HG02763 (cell line): ENCODE results near the gene STAC2.
"Not testable (repeated sequence)": the region's sequence is repeated elsewhere in the genome, so short reads cannot be mapped to it uniquely, and the experiment has no call there.

ENCODE experiments used
- ATAC-seq: cut with Tn5 transposase; IDR thresholded peaks from one replicate; pipeline ENCODE4 v1.9.1; 2021; ENCODE audit warnings: mild to moderate bottlenecking, moderate library complexity; ENCODE audit not compliant: unreplicated experiment

Gene STAC2

GRCh38 chr17:39225308-39225958 lies at the start of gene STAC2:
STAC2 (minus strand) TSS chr17:39225945; CDS start chr17:39225502, 443 bp downstream.
- no peak for ATAC-seq

GRCh38 chr17:39271546-39271945 lies 45.8 kb upstream of the STAC2 start:
- no peak for ATAC-seq

- ATAC-seq, result no peak
Observed at GRCh38 chr17:39270923-39271322, 45.2 kb upstream of the STAC2 start.

GRCh38 chr17:39264119-39264518 lies 38.4 kb upstream of the STAC2 start:
- ATAC-seq, result no peak

GRCh38 chr17:39261286-39261685 lies 35.5 kb upstream of the STAC2 start:
- no peak for ATAC-seq

- no peak for ATAC-seq
Observed at GRCh38 chr17:39252788-39253460, 27.2 kb upstream of the STAC2 start.

GRCh38 chr17:39251997-39252396 lies 26.3 kb upstream of the STAC2 start:
- no peak for ATAC-seq

GRCh38 chr17:39250076-39250475 lies 24.3 kb upstream of the STAC2 start:
- not testable (repeated sequence) for ATAC-seq

- no peak for ATAC-seq
Observed at GRCh38 chr17:39246274-39246673, 20.5 kb upstream of the STAC2 start.

- no peak for ATAC-seq
Observed at GRCh38 chr17:39244600-39245570, 19.1 kb upstream of the STAC2 start.

- no peak for ATAC-seq
Observed at GRCh38 chr17:39244016-39244599, 18.4 kb upstream of the STAC2 start.

- ATAC-seq, result no peak
Observed at GRCh38 chr17:39243155-39243554, 17.4 kb upstream of the STAC2 start.

- ATAC-seq, result no peak
Observed at GRCh38 chr17:39240631-39241030, 14.9 kb upstream of the STAC2 start.

- no peak for ATAC-seq
Observed at GRCh38 chr17:39239640-39240314, 14.0 kb upstream of the STAC2 start.

- no peak for ATAC-seq
Observed at GRCh38 chr17:39238311-39238972, 12.7 kb upstream of the STAC2 start.

GRCh38 chr17:39237586-39237985 lies 11.8 kb upstream of the STAC2 start:
- ATAC-seq, result no peak

- ATAC-seq, result no peak
Observed at GRCh38 chr17:39236981-39237441, 11.3 kb upstream of the STAC2 start.

GRCh38 chr17:39236450-39236927 lies 10.7 kb upstream of the STAC2 start:
- ATAC-seq, result no peak

GRCh38 chr17:39235555-39236449 lies 10.1 kb upstream of the STAC2 start:
- ATAC-seq, result no peak
